GM13976 (cell line): ENCODE measurements around the gene IRAK2.

Experiments
- DNase-seq: peaks from one replicate; pipeline ENCODE4 v3.0.0; 2012; ENCODE audit warnings: low spot score
- in situ Hi-C: fragments of 300-500 bp; cut with MboI; formaldehyde crosslinking; loops from one replicate; pipeline ENCODE4 v1.12.0; 2022; ENCODE audit warnings: low sequenced_read_pairs, mixed read lengths, inconsistent platforms; ENCODE audit not compliant: unreplicated experiment
- TF ChIP-seq, protein P1 (sequence below): IDR thresholded peaks from 2 replicates; pipeline ENCODE4 v1.5.1; 2012; ENCODE audit warnings: borderline replicate concordance, mild to moderate bottlenecking; ENCODE audit not compliant: insufficient read depth; ENCODE audit errors: extremely low read depth, missing control alignments, control extremely low read depth

The IRAK2 gene

DNA sequence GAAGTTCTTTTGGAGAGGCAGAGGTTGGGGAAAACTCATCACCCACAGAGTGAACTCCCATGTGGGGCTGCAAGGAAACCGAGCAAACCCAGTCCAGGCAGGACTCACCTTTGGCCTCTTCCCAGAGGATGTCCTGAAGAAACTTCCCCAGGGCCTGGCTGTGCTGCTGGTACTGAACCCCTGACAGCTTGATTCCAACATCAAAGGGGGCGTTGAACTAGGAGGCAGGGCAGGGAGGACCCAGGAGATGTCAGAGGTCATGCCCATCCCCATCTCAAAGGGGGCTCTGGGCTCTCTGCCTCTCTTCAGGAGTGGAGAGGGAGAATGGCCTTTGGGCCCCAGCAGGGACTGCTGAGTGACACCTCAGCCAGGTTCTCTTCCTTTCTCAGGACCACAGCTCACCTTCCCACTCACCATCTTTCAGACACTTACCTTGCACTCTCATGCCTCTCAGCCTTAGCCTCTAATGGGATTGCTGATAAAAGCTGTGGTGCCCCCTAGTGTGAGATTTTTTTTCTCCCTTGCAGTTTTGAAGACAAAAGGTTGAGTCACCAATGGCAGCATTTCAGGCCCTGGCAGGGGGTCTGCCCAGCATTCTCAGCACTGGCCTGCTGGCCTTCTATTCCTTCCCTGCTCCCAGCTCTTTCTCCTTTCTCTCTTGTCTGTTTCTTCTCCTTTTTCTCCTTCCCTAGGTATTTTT, 122.0 kb downstream of the IRAK2 start:
- in situ Hi-C loops: no loop called here
- TF ChIP-seq, protein P1, sequence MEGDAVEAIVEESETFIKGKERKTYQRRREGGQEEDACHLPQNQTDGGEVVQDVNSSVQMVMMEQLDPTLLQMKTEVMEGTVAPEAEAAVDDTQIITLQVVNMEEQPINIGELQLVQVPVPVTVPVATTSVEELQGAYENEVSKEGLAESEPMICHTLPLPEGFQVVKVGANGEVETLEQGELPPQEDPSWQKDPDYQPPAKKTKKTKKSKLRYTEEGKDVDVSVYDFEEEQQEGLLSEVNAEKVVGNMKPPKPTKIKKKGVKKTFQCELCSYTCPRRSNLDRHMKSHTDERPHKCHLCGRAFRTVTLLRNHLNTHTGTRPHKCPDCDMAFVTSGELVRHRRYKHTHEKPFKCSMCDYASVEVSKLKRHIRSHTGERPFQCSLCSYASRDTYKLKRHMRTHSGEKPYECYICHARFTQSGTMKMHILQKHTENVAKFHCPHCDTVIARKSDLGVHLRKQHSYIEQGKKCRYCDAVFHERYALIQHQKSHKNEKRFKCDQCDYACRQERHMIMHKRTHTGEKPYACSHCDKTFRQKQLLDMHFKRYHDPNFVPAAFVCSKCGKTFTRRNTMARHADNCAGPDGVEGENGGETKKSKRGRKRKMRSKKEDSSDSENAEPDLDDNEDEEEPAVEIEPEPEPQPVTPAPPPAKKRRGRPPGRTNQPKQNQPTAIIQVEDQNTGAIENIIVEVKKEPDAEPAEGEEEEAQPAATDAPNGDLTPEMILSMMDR: peak; percentile 37
- peak; percentile 53 for DNase-seq

DNA sequence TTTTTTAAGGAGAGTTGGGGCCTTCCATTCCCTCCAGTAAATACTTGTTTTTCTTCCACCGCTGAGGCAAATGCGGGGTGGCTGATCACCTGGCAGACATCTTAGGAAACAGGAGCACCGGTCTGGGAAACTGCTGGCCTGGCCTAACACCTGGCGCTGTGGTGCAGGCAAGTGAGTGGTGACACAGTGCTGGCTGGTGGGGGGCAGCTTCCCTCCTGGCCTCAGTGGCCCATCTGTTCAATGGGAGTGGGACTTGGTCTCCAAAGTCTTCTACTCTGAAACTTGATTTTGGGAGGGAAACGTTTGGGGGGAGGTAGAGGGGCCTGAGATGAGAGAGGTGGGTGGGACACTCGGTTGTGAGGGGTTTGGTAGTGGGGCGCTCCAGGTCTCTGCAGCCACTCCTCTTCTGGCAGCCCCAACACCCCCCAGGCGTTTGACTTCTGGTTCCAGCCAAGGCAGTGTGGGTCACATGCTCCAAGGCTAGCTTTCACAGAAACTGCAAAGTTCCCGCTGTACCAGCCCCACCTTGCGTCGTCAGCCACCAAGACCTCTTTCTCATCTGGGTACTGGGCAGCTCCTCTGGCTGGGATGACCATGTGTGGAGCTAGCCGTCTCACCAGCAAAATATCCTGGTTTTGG, 123.3 kb downstream of the IRAK2 start:
- DNase-seq: no peak
- TF ChIP-seq, protein P1: no peak
- in situ Hi-C loops: no loop called here

DNA sequence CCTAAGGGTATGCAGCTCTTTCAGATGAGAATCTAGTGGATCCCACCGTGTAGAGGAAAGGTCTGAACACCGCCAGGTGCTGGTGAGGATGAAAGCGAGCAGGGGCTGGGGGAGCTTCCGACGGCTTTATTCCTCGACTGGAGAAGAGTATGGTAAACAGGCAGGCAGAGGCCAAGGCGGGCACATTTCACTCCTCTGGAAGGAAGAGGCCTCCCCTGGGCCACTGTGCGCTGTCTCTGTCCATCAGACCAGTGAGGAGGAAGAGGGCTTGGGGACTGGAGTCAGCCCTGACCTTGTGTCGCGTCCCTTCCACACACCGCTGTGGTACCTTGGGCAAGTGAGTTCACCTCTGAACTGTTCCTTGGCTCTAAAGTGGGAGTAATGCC, 123.8 kb downstream of the IRAK2 start:
- no peak for DNase-seq
- TF ChIP-seq, protein P1: no peak
- in situ Hi-C loops: no loop called here

DNA sequence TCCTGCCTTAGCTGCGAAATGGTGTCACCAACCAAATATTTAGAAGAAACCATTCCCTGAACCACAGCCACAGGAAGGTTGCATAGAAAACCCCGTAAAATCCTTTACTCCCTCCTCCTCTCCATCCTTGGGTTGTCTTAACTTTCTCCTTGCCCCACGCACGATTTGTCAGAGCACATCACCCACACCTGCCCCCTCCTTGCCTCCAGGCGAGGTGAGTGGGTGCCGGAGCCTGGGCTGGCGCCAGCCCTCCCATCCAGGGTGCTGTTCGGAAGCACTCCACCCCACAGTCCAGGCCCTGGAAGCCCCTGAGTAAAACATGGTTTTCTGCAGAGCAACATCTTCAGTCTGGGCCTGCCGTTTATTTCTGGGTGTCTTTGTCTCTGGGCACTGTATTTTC, 124.4 kb downstream of the IRAK2 start:
- in situ Hi-C loops: no loop called here
- TF ChIP-seq, protein P1: no peak
- DNase-seq: no peak

DNA sequence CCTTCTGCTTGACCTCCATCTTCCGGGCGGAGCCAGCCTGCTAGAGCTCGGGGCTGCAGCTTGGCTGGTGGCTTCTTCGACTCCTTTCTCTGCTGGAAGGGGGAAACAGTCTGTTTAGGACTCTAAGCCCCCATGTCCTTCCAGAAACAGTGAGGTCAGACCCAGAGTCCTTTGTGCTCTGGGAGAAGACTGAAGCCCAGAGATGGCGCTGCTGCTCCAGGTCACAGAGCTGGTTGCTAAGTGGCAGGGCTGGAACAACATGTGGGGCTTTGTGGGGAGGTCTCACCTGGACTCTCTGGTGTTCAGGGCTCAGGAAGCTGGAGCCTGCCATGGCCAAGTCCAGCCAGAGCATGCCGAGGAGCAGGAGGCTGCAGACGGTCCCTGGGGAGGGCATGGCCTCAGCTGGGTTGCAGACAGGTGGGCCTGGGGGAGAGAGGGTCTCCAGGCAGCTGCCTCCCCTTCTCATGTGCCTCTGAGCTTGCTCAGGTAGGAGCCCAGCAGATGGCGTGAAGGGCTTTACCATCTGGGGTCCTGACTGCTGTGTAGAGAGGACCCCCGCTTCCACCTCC, 125.2 kb downstream of the IRAK2 start:
- TF ChIP-seq, protein P1: no peak
- in situ Hi-C loops: no loop called here
- DNase-seq: no peak

DNA sequence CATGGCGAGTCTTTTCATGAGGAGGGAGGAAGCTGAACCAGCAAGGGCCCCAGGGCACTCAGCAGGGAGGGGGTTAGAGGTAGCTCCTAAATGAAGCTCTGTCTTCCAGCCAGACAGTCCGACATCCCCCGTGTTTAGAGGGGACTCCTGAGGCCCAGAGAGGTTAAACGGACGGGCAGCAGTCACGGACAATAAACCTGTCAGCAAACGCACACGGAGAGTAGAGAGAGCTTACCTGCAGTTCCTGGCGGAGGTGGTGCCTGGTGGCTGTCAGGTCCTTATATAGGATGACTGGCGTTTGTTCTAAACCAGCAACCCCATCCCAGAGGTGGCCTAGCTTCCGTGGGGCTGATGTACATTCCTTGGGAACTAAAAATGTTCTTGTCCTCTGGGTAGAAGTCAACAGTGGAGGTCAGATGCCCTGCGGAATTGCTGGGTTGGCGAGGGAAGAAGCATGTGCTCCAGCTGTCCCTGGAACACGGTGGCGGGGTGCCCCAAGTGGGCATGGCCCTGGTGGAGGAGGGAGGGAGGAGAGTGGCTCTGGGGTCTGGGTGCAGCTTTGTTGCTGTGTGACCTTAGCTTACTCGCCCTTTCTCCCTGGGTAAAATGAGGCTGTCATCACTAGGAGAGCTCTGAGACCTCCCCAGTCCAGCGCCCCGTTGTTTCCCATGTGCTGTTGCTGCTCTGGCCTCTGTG, 125.9 kb downstream of the IRAK2 start:
- no peak for DNase-seq
- TF ChIP-seq, protein P1: no peak
- in situ Hi-C loops: no loop called here
